Measurements from ENCODE around the gene KIT. TPM values are rescaled to one million over a fixed set of nuclear protein-coding genes. Genes with fewer than 3 reads are reported as not detected.

The KIT gene
- total RNA-seq, result 28.5 TPM
- long read RNA-seq, transcript KIT-202 (21 exons, 3,470 nt), result major isoform, 9 of 29 reads
- long read RNA-seq, partial matches to known transcripts, result 7 of 29 reads
- long read RNA-seq, other reads (novel, unspliced or antisense), result 13 of 29 reads

DNA sequence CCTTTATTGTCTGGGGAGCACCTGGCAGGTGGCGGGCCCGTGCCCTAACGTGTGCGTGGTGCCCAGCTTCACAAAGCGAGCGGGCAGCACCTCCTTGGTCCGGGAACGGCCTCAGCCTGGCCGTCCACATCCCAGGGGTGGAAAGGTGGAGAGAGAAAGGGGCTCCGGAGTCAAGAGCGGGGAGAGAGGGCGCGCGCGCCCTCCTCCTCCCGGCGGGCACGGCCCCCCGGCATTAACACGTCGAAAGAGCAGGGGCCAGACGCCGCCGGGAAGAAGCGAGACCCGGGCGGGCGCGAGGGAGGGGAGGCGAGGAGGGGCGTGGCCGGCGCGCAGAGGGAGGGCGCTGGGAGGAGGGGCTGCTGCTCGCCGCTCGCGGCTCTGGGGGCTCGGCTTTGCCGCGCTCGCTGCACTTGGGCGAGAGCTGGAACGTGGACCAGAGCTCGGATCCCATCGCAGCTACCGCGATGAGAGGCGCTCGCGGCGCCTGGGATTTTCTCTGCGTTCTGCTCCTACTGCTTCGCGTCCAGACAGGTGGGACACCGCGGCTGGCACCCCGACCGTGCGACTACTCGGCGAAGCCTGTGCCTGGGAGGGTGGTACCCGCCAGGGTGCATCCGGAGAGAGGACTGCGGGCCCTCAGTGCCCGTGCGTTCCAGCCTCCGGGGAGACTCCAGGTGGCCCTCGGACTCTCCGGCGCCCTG is at the start of gene KIT:
Gene KIT, plus strand, starts transcription at position 407 of the 701 bp plus-strand sequence. Its CDS starts 58 bp downstream, at position 465.
- Histone ChIP-seq H3K4me3 (peak within 1 kb of the TSS; percentile 63), H3K27me3 (ENCODE audit: low read depth) (peaks cover 39% of the 10 kb centered on the region), H3K27ac (peak within 1 kb of the TSS; percentile 56), H3K4me1 (peaks cover 36% of the 10 kb centered on the region), H3K36me3 (no peaks in the 10 kb centered on the region), H3K9me3 (no peaks in the 10 kb centered on the region)
- TF ChIP-seq, protein P1, sequence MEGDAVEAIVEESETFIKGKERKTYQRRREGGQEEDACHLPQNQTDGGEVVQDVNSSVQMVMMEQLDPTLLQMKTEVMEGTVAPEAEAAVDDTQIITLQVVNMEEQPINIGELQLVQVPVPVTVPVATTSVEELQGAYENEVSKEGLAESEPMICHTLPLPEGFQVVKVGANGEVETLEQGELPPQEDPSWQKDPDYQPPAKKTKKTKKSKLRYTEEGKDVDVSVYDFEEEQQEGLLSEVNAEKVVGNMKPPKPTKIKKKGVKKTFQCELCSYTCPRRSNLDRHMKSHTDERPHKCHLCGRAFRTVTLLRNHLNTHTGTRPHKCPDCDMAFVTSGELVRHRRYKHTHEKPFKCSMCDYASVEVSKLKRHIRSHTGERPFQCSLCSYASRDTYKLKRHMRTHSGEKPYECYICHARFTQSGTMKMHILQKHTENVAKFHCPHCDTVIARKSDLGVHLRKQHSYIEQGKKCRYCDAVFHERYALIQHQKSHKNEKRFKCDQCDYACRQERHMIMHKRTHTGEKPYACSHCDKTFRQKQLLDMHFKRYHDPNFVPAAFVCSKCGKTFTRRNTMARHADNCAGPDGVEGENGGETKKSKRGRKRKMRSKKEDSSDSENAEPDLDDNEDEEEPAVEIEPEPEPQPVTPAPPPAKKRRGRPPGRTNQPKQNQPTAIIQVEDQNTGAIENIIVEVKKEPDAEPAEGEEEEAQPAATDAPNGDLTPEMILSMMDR (IDR thresholded peaks at IDR 0.05), result no peak
- ATAC-seq (peak; percentile 74 to 79), DNase-seq (peak; percentile 58)
- intact Hi-C loops (cut with DNase I), result no loop called here

GRCh38 chr4:54609310-54609709 is 48.4 kb upstream of the KIT start:
- Histone ChIP-seq H3K36me3 (no peaks in the 10 kb centered on the region), H3K9me3 (no peaks in the 10 kb centered on the region), H3K27me3 (ENCODE audit: low read depth) (no peaks in the 10 kb centered on the region), H3K4me1 (no peaks in the 10 kb centered on the region), H3K27ac (no peak overlapping the region), H3K4me3 (no peak overlapping the region)
- intact Hi-C loops (cut with DNase I), result no loop called here
- DNase-seq (no peak), ATAC-seq (no peak)
- TF ChIP-seq, protein P1 (IDR thresholded peaks at IDR 0.05), result no peak

DNA sequence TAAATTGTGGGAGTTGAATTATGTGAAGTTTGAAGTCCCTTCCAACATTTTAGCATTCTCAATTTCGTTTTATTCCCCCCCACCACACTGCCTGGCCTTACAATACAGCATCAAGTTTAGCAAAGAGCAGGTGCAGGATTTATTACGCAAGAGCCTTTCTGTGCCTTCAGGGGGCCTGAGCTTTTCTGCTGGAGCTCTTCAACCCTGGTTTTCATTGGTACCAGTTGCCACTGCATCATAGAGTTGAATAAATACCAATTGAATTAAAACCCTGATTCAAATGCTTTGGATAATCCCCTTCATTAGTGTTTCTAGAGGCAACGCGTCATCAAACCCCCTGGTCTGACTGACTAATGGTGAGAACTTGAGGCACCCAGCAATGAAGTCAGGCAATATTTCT is 43.6 kb upstream of the KIT start:
- Histone ChIP-seq H3K4me3 (no peak overlapping the region), H3K36me3 (no peaks in the 10 kb centered on the region), H3K9me3 (no peaks in the 10 kb centered on the region), H3K27me3 (ENCODE audit: low read depth) (no peaks in the 10 kb centered on the region), H3K4me1 (no peaks in the 10 kb centered on the region), H3K27ac (no peak overlapping the region)
- no peak for DNase-seq
- no peak for ATAC-seq
- TF ChIP-seq, protein P1 (IDR thresholded peaks at IDR 0.05), result no peak
- intact Hi-C loops (cut with DNase I), result no loop called here

DNA sequence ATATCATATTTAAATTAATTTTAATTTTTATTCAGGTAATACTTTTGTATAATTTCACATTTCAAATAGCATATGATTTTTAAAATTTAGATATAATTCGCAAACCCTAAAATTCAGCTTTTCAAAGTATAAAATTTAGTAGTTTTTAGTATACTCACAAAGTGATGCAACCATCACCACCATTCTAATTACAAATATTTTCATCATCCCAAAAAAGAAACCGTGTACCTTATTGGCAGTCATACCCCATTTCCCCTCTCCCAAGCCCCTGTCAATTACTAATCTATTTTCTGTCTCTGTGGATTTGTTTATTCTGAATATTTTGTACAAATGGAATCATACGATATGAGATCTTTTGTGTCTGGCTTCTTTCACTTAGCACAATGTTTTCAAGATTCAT is 37.0 kb upstream of the KIT start:
- no peak overlapping the region for H3K4me3 ChIP-seq
- no peaks in the 10 kb centered on the region for H3K36me3 ChIP-seq
- H3K9me3 ChIP-seq, result no peaks in the 10 kb centered on the region
- no peak for DNase-seq
- H3K27ac ChIP-seq, result no peak overlapping the region
- TF ChIP-seq, protein P1 (IDR thresholded peaks at IDR 0.05), result no peak
- intact Hi-C loops (cut with DNase I), result no loop called here
- H3K27me3 ChIP-seq (ENCODE audit: low read depth), result no peaks in the 10 kb centered on the region
- H3K4me1 ChIP-seq, result peaks cover 6% of the 10 kb centered on the region
- ATAC-seq, result no peak

GRCh38 chr4:54625391-54625790 is 32.4 kb upstream of the KIT start:
- Histone ChIP-seq H3K4me1 (peaks cover 8% of the 10 kb centered on the region), H3K27ac (no peak overlapping the region), H3K9me3 (no peaks in the 10 kb centered on the region), H3K4me3 (no peak overlapping the region), H3K27me3 (ENCODE audit: low read depth) (no peaks in the 10 kb centered on the region), H3K36me3 (no peaks in the 10 kb centered on the region)
- TF ChIP-seq, protein P1 (IDR thresholded peaks at IDR 0.05), result no peak
- DNase-seq (no peak), ATAC-seq (no peak)
- intact Hi-C loops (cut with DNase I), result no loop called here
